ENCODE data around the gene ARMC9. TPM values are rescaled to one million over a fixed set of nuclear protein-coding genes. Genes with fewer than 3 reads are reported as not detected.

Gene ARMC9
- total and polyA plus RNA-seq, 7 donors = 2.4 to 95.3 (median 24.3) TPM

DNA sequence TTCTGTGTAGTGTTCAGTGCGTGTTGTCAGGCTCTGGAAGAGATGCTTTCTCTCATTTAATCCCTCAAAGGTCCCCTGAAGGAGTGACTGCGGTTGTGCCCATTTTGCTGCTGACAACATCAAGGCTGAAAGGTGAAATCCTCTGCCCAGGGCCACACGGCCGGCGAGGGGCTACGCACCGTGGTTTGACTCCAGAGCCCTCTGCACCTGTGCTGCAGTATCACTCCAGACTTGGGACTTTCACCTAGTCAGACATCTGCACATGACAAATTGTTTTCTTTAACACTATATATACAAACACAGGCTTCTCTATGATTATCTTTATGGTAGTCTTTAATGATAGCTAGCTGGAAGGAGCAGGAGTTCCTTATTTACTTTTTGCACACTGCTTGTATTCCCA, 90.2 kb downstream of the ARMC9 start:
- Histone ChIP-seq H3K36me3 (peaks cover 0 to 89% (median 20%) of the 10 kb centered on the region in 4 donors), H3K4me3 (no peak overlapping the region), H3K27ac (no peak overlapping the region), H3K9me3 (no peaks in the 10 kb centered on the region), H3K4me1 (no peaks in the 10 kb centered on the region), H3K27me3 (no peaks in the 10 kb centered on the region)
- intact Hi-C loops (cut with DNase I) = no loop called here
- 14 to 76% methylated on average over 7 of the region's 7 CpGs for WGBS, 2 donors
- TF ChIP-seq POLR2A (IDR thresholded peaks at IDR 0.05) (no peak), POLR2AphosphoS5 (IDR thresholded peaks at IDR 0.05) (no peak), EP300 (IDR thresholded peaks at IDR 0.05) (no peak), CTCF (IDR thresholded peaks at IDR 0.05) (no peak)
- DNase-seq = no peak

GRCh38 chr2:231290321-231291015, 92.0 kb downstream of the ARMC9 start:
- intact Hi-C loops (cut with DNase I) = no loop called here
- no peak overlapping the region for H3K4me3 ChIP-seq
- 25 to 44% methylated on average over 2 of the region's 2 CpGs for WGBS, 2 donors
- H3K36me3 ChIP-seq = peaks cover 0 to 90% (median 18%) of the 10 kb centered on the region in 4 donors
- no peak for TF ChIP-seq EP300 (IDR thresholded peaks at IDR 0.05)
- TF ChIP-seq POLR2AphosphoS5 (IDR thresholded peaks at IDR 0.05) = no peak
- no peak for TF ChIP-seq CTCF (IDR thresholded peaks at IDR 0.05)
- no peak for TF ChIP-seq POLR2A (IDR thresholded peaks at IDR 0.05)
- no peaks in the 10 kb centered on the region for H3K9me3 ChIP-seq
- no peaks in the 10 kb centered on the region for H3K27me3 ChIP-seq
- no peaks in the 10 kb centered on the region for H3K4me1 ChIP-seq
- no peak for DNase-seq
- H3K27ac ChIP-seq = no peak overlapping the region

DNA sequence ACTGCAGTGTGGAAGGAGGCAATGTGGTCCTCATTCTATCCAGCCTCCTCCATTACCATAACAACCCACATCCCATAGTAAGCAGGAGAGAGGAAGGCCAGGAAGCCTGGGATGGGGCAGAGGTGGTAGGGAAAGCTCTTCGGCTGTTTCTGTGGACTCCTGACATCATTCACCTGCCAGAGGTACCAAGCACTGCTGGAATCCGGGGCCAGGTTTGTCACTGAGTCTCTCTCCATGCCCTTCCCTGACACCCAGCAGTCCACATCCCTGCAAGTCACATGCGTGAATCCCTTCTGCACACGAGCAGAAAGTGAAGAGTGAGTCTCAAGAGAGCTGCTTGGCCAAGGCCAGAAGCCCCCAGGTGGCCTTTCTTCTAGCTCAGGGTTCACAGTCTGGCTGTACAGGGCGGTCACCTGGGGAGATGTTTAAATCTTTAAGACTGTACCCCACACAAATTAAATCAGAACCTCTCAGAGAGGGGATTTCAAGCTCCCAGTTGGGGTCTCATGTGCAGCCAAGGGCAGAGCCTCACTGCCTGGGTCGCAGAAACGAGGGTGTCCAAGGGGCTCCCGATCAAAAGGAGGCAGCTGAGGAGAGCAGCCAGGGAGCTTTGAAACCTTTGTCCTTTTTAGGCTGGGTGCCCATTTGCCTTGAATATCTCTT, 94.2 kb downstream of the ARMC9 start:
- 56 to 86% methylated on average over 8 of the region's 8 CpGs for whole genome bisulfite sequencing, 2 donors
- H3K27ac ChIP-seq = no peak overlapping the region
- DNase-seq = no peak
- no peak overlapping the region for H3K4me3 ChIP-seq
- H3K4me1 ChIP-seq = no peaks in the 10 kb centered on the region
- no peak for TF ChIP-seq POLR2A (IDR thresholded peaks at IDR 0.05)
- no peak for TF ChIP-seq EP300 (IDR thresholded peaks at IDR 0.05)
- no peak for TF ChIP-seq CTCF (IDR thresholded peaks at IDR 0.05)
- TF ChIP-seq POLR2AphosphoS5 (IDR thresholded peaks at IDR 0.05) = no peak
- H3K27me3 ChIP-seq = no peaks in the 10 kb centered on the region
- H3K36me3 ChIP-seq = peaks cover 0 to 86% (median 22%) of the 10 kb centered on the region in 4 donors
- intact Hi-C loops (cut with DNase I) = no loop called here
- H3K9me3 ChIP-seq = no peaks in the 10 kb centered on the region

DNA sequence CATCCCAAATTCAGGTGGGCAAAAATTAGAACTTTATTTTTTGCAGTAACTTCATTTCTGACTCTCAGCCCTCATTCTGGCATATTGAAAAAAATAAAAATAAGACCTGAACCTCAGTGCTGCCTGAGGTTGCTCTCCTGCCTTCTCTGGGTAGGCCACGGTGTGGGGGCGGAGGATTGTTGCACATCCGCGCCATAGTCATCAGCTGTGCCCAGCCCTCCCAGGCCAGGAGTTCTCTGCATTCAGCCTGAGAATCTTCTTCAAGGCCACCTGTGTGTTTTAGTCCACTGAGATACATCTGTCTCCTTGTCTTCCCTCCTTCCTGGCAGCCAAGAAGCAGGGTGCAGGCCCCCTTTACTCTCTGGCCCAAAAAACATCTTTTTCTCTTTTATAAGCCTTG, 94.7 kb downstream of the ARMC9 start:
- Histone ChIP-seq H3K9me3 (no peaks in the 10 kb centered on the region), H3K27me3 (no peaks in the 10 kb centered on the region), H3K4me1 (no peaks in the 10 kb centered on the region), H3K4me3 (no peak overlapping the region), H3K36me3 (peaks cover 0 to 86% (median 22%) of the 10 kb centered on the region in 4 donors), H3K27ac (no peak overlapping the region)
- no peak for TF ChIP-seq POLR2A (IDR thresholded peaks at IDR 0.05)
- TF ChIP-seq EP300 (IDR thresholded peaks at IDR 0.05) = no peak
- TF ChIP-seq CTCF (IDR thresholded peaks at IDR 0.05) = no peak
- TF ChIP-seq POLR2AphosphoS5 (IDR thresholded peaks at IDR 0.05) = no peak
- 90 to 92% methylated on average over 4 of the region's 4 CpGs for WGBS, 2 donors
- intact Hi-C loops (cut with DNase I) = no loop called here
- no peak for DNase-seq
